ENCODE data around the gene LCLAT1. TPM values are rescaled to one million over a fixed set of nuclear protein-coding genes. Genes with fewer than 3 reads are reported as not detected.

Gene LCLAT1
- total RNA-seq, 1 experiment from 2014 or later = 32.9 TPM

DNA sequence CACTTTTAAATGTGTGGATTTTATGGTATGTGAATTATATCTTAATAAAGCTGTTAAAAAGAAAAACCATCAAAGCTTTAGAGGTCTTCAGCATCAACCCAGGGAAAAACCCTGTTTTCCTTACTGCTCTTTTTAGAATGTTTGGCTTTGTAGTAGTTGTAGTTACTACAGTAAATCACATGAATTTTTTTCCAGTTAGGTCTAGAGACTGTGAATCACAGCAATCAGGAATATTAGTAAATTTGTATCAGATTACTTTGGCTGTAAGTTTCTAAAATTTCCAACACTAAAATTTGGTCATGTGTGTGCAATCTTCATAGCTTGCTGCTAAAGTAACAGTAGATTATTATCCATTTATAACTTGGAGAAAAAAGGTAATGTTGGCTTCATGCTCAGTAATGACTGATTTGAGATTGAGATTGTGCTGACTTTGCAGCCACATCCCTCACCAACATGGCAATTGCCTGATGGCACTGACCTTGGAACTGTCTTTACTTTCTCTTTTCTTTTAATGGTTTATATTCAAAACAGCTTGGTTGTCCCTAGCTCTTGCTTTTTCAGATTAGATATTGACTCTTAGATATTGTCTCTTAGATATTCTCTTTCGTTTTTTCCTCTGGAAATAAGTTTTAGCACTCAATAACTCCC lies 41.1 kb downstream of the LCLAT1 start:
- peaks cover 3% of the 10 kb centered on the region; the same call in 1 of the 2 replicates for H3K79me2 ChIP-seq (ENCODE audit: insufficient read depth, low read length)

More for the DNA sequence above, 41.1 kb downstream of the LCLAT1 start:
- Histone ChIP-seq H2BK5ac (ENCODE audit: insufficient read length, low read length) (no peak overlapping the region), H3K4ac (ENCODE audit: low read depth, low read length) (no peak overlapping the region), H3K79me1 (ENCODE audit: insufficient read depth, low read depth, low read length, poor library complexity, severe bottlenecking) (peaks cover 2% of the 10 kb centered on the region), H4K8ac (replicated peaks; ENCODE audit: insufficient read length, low read depth, low read length) (no peak overlapping the region), H3K23me2 (ENCODE audit: insufficient read length, low read depth, low read length, poor library complexity, severe bottlenecking) (no peaks in the 10 kb centered on the region), H2AFZ (ENCODE audit: low read length) (no peak overlapping the region), H2BK15ac (ENCODE audit: low read depth, low read length) (no peak overlapping the region), H4K5ac (ENCODE audit: insufficient read length, low read depth, low read length) (no peak overlapping the region), H3K56ac (ENCODE audit: insufficient read length, low read depth, low read length) (no peak overlapping the region), H3K4me2 (ENCODE audit: insufficient read depth, insufficient read length, low read length) (no peak overlapping the region), H3K27me3 (ENCODE audit: insufficient read depth, low read length) (no peaks in the 10 kb centered on the region), H4K20me1 (ENCODE audit: control insufficient read depth, insufficient read depth, insufficient read length) (no peaks in the 10 kb centered on the region), H3K9ac (ENCODE audit: extremely low read depth, insufficient read length, low read length) (no peak overlapping the region), H2BK12ac (ENCODE audit: insufficient read length, low read depth, low read length) (no peak overlapping the region), H2BK20ac (ENCODE audit: low read depth, low read length, poor library complexity, severe bottlenecking) (no peak overlapping the region), H3K14ac (ENCODE audit: insufficient read depth, low read length) (no peak overlapping the region), H3K4me1 (ENCODE audit: insufficient read depth, low read length) (no peaks in the 10 kb centered on the region), H3K27ac (ENCODE audit: insufficient read length, low read depth, low read length) (no peak overlapping the region), H3T11ph (ENCODE audit: low read length) (no peak overlapping the region), H2AK5ac (ENCODE audit: insufficient read length, low read length) (no peak overlapping the region), H3K9me3 (ENCODE audit: control insufficient read depth, low read depth, low read length) (no peaks in the 10 kb centered on the region), H3K18ac (ENCODE audit: insufficient read length, low read depth, low read length) (no peak overlapping the region), H2BK120ac (ENCODE audit: low read depth, low read length, poor library complexity, severe bottlenecking) (no peak overlapping the region), H3K23ac (ENCODE audit: insufficient read length, low read depth, low read length) (no peak overlapping the region), H4K91ac (ENCODE audit: insufficient read length, low read depth, low read length) (no peak overlapping the region)
- DNase-seq = no peak
- Mint-ChIP-seq H3K4me1 (peaks cover 0 to 9% of the 10 kb centered on the region in 2 experiments), H3K36me3 (ENCODE audit: insufficient read depth in 1 of 3, low read depth in 3 of 3) (no peaks in the 10 kb centered on the region), H3K27ac (peak overlapping the region in 2 of 3 experiments; percentile 67 to 89; a peak in 2 of 7 replicates), H3K4me3 (no peak overlapping the region), H3K9me3 (no peaks in the 10 kb centered on the region), H3K27me3 (ENCODE audit: low read depth) (no peaks in the 10 kb centered on the region)
- TF ChIP-seq, protein P1, sequence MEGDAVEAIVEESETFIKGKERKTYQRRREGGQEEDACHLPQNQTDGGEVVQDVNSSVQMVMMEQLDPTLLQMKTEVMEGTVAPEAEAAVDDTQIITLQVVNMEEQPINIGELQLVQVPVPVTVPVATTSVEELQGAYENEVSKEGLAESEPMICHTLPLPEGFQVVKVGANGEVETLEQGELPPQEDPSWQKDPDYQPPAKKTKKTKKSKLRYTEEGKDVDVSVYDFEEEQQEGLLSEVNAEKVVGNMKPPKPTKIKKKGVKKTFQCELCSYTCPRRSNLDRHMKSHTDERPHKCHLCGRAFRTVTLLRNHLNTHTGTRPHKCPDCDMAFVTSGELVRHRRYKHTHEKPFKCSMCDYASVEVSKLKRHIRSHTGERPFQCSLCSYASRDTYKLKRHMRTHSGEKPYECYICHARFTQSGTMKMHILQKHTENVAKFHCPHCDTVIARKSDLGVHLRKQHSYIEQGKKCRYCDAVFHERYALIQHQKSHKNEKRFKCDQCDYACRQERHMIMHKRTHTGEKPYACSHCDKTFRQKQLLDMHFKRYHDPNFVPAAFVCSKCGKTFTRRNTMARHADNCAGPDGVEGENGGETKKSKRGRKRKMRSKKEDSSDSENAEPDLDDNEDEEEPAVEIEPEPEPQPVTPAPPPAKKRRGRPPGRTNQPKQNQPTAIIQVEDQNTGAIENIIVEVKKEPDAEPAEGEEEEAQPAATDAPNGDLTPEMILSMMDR (conservative IDR thresholded peaks at IDR 0.05) = no peak
- no CpG with 5 or more reads among the region's 1 CpG for WGBS (ENCODE audit: extremely low coverage, insufficient read length, low lambda C conversion rate)

All from H9 (cell line).